HG03469 (cell line): ENCODE data around the gene SLC28A2.

Experiments used
- ATAC-seq: cut with Tn5 transposase; IDR thresholded peaks from one replicate; pipeline ENCODE4 v1.9.1; 2021; ENCODE audit warnings: mild to moderate bottlenecking, moderate library complexity, moderate number of reproducible peaks; ENCODE audit not compliant: unreplicated experiment

The SLC28A2 gene

DNA sequence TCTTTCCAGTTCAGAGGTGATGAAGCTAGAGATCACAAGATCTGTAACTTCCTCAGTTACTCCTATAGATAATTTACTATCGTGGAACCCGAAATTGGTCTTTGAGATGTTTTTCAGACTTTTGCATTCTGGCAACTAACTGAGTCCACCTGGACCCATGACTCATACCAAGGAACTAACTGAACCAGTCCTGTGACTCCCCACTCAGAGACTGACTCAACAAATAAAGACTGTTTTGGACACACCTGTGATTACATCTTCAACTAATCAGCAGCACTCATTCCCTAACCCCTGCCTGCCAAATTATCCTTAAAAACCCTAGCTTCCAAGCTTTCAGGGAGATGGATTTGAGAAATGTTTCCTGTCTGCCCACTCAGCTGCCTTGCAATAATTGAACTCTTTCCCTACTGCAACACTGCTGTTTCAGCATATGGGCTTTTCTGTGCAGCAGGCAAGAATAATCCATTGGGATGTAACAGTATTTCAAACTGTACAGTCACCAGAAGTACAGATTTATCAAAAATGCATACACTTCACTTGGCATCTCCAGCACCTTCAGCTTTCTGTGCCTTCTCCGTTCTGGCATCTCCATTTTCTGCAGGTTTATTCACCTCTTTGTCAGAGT lies 68.7 kb downstream of the SLC28A2 start:
- no peak for ATAC-seq

DNA sequence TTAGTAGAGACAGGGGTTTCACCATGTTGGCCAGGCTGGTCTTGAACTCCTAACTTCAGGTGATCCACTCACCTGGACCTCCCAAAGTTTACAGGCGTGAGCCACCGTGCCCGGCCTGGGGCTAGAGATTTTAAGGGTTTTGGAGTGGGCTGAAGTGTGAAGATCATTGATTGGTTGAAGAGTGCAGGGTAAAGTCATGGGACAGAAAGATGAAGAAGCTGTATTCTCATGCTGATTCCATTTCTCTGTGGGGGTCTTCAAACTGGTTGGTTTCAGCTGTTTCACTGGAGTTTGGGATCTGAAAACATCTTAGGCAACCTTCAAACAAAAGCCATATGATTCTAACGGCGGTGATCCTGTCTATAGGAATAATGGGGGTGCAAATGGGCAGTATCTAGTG lies 74.2 kb downstream of the SLC28A2 start:
- no peak for ATAC-seq

- ATAC-seq, result no peak
These were observed 74.7 kb downstream of the SLC28A2 start for GRCh38 chr15:45326741-45327140.
